GM12878 (cell line): ENCODE data around the gene ADGRG1. TPM values are rescaled to one million over a fixed set of nuclear protein-coding genes. Genes with fewer than 3 reads are reported as not detected.

ENCODE experiments used
- E2F8 ChIP-seq: fragments of 450-650 bp; IDR thresholded peaks from 2 replicates; pipeline ENCODE4 v1.6.1; 2018; ENCODE audit warnings: mild to moderate bottlenecking, low read depth, moderate library complexity; ENCODE audit not compliant: partially characterized antibody
- ESRRA ChIP-seq: IDR thresholded peaks from 2 replicates; pipeline ENCODE4 v1.6.1; 2012; ENCODE audit warnings: mild to moderate bottlenecking, low read length, improper control_type of control experiment
- FOS ChIP-seq: IDR thresholded peaks from 3 replicates; pipeline ENCODE4 v1.6.1; 2011; ENCODE audit warnings: borderline replicate concordance; ENCODE audit not compliant: insufficient read length; ENCODE audit errors: extremely low read depth
- HDAC2 ChIP-seq: fragments of 200-600 bp; sonication (generic); IDR thresholded peaks from 2 replicates; pipeline ENCODE4 v1.6.1; 2017
- JUND ChIP-seq: IDR thresholded peaks from 2 replicates; pipeline ENCODE4 v1.6.1; 2012; ENCODE audit warnings: low read depth, mild to moderate bottlenecking, low read length, improper control_type of control experiment, moderate library complexity
- MAX ChIP-seq: IDR thresholded peaks from 2 replicates; pipeline ENCODE4 v1.6.1; 2012; ENCODE audit warnings: low read depth, low read length, improper control_type of control experiment
- NFYB ChIP-seq: IDR thresholded peaks from 2 replicates; pipeline ENCODE4 v1.6.1; 2011; ENCODE audit warnings: low read depth, mild to moderate bottlenecking, low read length, improper control_type of control experiment, moderate library complexity; ENCODE audit not compliant: insufficient read depth
- NR2C1 ChIP-seq: fragments of 450-650 bp; IDR thresholded peaks from 2 replicates; pipeline ENCODE4 v1.6.1; 2017; ENCODE audit warnings: antibody characterized with exemption, mild to moderate bottlenecking, moderate library complexity
- POLR2AphosphoS2 ChIP-seq: IDR thresholded peaks from 2 replicates; pipeline ENCODE4 v1.6.1; 2011; ENCODE audit warnings: low read depth, mild to moderate bottlenecking, low read length, improper control_type of control experiment, moderate library complexity
- ZNF24 ChIP-seq: fragments of 450-650 bp; IDR thresholded peaks from 2 replicates; pipeline ENCODE4 v1.6.1; 2017; ENCODE audit warnings: antibody characterized with exemption, mild to moderate bottlenecking
- polyA plus RNA-seq, 11 experiments: library from polyadenylated mRNA; depleted of rRNA in 4 of 11; unstranded in 6 of 11; stranded (reverse) in 5 of 11; fragments of >200 nt; fragmentation: Nextera tagmentation in 4 of 11; fragmentation: Illumina TruSeq in 1 of 11; extraction: Ambion mirVana in 4 of 11; extraction: Trizol in 1 of 11; gene quantifications; 1 replicate in 1 of 11; 2 replicates in 10 of 11; pipeline versions ENCODE4 v1.2.1 to v1.2.3, GENCODE V29; 2011 to 2016; ENCODE audit warnings: inconsistent platforms in 2 of 11, missing spikeins in 2 of 11, low read depth in 1 of 11
- total RNA-seq, 4 experiments: library from RNA; depleted of rRNA in 3 of 4; stranded (reverse); fragments of >200 nt in 3 of 4; fragmentation: Illumina TruSeq in 1 of 4; extraction: Trizol in 1 of 4; gene quantifications; 2 replicates each; pipeline versions ENCODE4 v1.2.1 to v1.2.3, GENCODE V29; 2013 to 2021

The ADGRG1 gene
- total and polyA plus RNA-seq, 10 of the 15 experiments (the other 5 are each of a cell fraction or from before 2014, with no cell fraction given) = 0.07 to 2.0 (median 0.75) TPM

GRCh38 chr16:57694725-57695679, 66.6 kb downstream of the ADGRG1 start, which contains the start of gene DRC7 (continued):
- TF ChIP-seq FOS = no peak
- TF ChIP-seq HDAC2 = no peak
- TF ChIP-seq ZNF24 = no peak
- TF ChIP-seq ESRRA = no peak
- TF ChIP-seq MAX = no peak
- no peak for TF ChIP-seq NFYB
- TF ChIP-seq NR2C1 = peak; percentile 91
- TF ChIP-seq E2F8 = no peak
- TF ChIP-seq JUND = no peak
- TF ChIP-seq POLR2AphosphoS2 = no peak
